Kidney (tissue), 14 donors: ENCODE data around the gene GATAD2B. TPM values are rescaled to one million over a fixed set of nuclear protein-coding genes. Genes with fewer than 3 reads are reported as not detected.

ENCODE experiments used
- DNase-seq, 5 donors: peaks; one replicate each; pipeline ENCODE4 v3.0.0-alpha.2; 2013 to 2020
- FAIRE-seq: peaks from 2 replicates; lab custom pipeline; 2012; peaks lifted over from hg19 to GRCh38; lab: Jason Lieb, UNC
- H3K27ac ChIP-seq, 2 donors: one replicate each; pipeline ENCODE4 v1.7.0; 2013; ENCODE audit warnings: low read depth in 2 of 2, low read length in 2 of 2, inconsistent platforms in 1 of 2
- H3K27me3 ChIP-seq: one replicate; pipeline ENCODE4 v1.7.1; 2013; ENCODE audit warnings: low read length, inconsistent platforms; ENCODE audit not compliant: control insufficient read depth, insufficient read depth
- H3K36me3 ChIP-seq, 3 donors: one replicate each; pipeline versions ENCODE4 v1.7.0 to v1.7.1; 2013; ENCODE audit warnings: low read length in 3 of 3, control low read depth in 1 of 3, inconsistent platforms in 1 of 3; ENCODE audit not compliant: insufficient read depth in 3 of 3, control insufficient read depth in 2 of 3
- H3K4me1 ChIP-seq, 3 donors: one replicate each; pipeline versions ENCODE4 v1.7.0 to v1.7.1; 2013; ENCODE audit warnings: low read length in 3 of 3, inconsistent platforms in 1 of 3, low read depth in 1 of 3; ENCODE audit not compliant: control insufficient read depth in 2 of 3, insufficient read depth in 2 of 3
- H3K4me3 ChIP-seq, 3 donors: one replicate each; pipeline versions ENCODE4 v1.7.0 to v1.8.1; 2013; ENCODE audit warnings: low read length in 3 of 3, control low read depth in 1 of 3, inconsistent platforms in 1 of 3
- H3K9ac ChIP-seq, 3 donors: one replicate each; pipeline versions ENCODE4 v1.7.0 to v1.7.1; 2013; ENCODE audit warnings: low read length in 3 of 3, control low read depth in 1 of 3, inconsistent platforms in 1 of 3
- H3K9me3 ChIP-seq, 3 donors: one replicate each; pipeline versions ENCODE4 v1.7.0 to v1.7.1; 2013; ENCODE audit warnings: low read length in 3 of 3, control low read depth in 1 of 3, inconsistent platforms in 1 of 3; ENCODE audit not compliant: control insufficient read depth in 2 of 3, insufficient read depth in 1 of 3
- CTCF ChIP-seq: IDR thresholded peaks from 3 replicates; pipeline ENCODE4 v1.5.1; 2012; ENCODE audit warnings: mild to moderate bottlenecking, moderate library complexity, borderline replicate concordance; ENCODE audit not compliant: insufficient read depth; ENCODE audit errors: extremely low read depth
- intact Hi-C: fragments of 100-400 bp; cut with DNase I; formaldehyde crosslinking; loops from one replicate; pipeline ENCODE4 v1.11.1; 2022
- polyA plus RNA-seq: library from polyadenylated mRNA; stranded (reverse); fragments of 350-450 nt; fragmentation: Illumina TruSeq; extraction: RNeasy Lipid Tissue Mini Kit (QIAGEN cat#74804); gene quantifications from one replicate; pipeline ENCODE4 v1.2.3, GENCODE V29; 2014; ENCODE audit warnings: low read depth, low replicate concordance; ENCODE audit not compliant: insufficient read depth
- total RNA-seq: library from RNA; stranded (reverse); fragmentation: NEBNext Ultra II Directional; extraction: Animal tissue kit (Norgen Biotek cat#: 25700); gene quantifications from one replicate; pipeline ENCODE4 v1.2.1, GENCODE V29; 2021
- donor health status: control.
- donor health status: control.
- donor health status: control.
- donor health status: control.
- donor health status: control.
- donor health status: DM: yes; HTN: yes; CAD: no.
- donor health status: Normal renal cell carcinoma (clear cell type).

GATAD2B gene
- total and polyA plus RNA-seq, 2 donors from 2014 or later: 3.6 to 49.0 TPM

GRCh38 chr1:153922076-153922971, 448 bp downstream of the GATAD2B start:
- no peak for TF ChIP-seq CTCF
- Histone ChIP-seq H3K4me3 (peak overlapping the region; percentile 82 to 91 (median 89)), H3K9me3 (no peaks in the 10 kb centered on the region), H3K27me3 (no peaks in the 10 kb centered on the region), H3K36me3 (peaks cover 0 to 6% (median 0%) of the 10 kb centered on the region in 3 donors), H3K4me1 (peaks cover 7 to 27% (median 18%) of the 10 kb centered on the region in 3 donors), H3K9ac (peak overlapping the region; percentile 81 to 89 (median 84)), H3K27ac (peak overlapping the region; percentile 90 to 91)
- DNase-seq: peak in 4 of 5 donors; percentile 54 to 86 (median 80)
- no peak for FAIRE-seq
- intact Hi-C loops: no loop called here

GRCh38 chr1:153921803-153922075, 1.0 kb downstream of the GATAD2B start:
- intact Hi-C loops: no loop called here
- H3K9ac ChIP-seq: peak overlapping the region; percentile 81 to 89 (median 84)
- H3K27ac ChIP-seq: peak overlapping the region; percentile 90 to 91
- FAIRE-seq (no peak), DNase-seq (peak in 2 of 5 donors; percentile 47 to 56)
- no peak for TF ChIP-seq CTCF
- H3K9me3 ChIP-seq: no peaks in the 10 kb centered on the region
- peaks cover 0 to 6% (median 0%) of the 10 kb centered on the region in 3 donors for H3K36me3 ChIP-seq
- H3K4me1 ChIP-seq: peaks cover 7 to 27% (median 18%) of the 10 kb centered on the region in 3 donors
- H3K27me3 ChIP-seq: no peaks in the 10 kb centered on the region
- peak overlapping the region; percentile 82 to 91 (median 89) for H3K4me3 ChIP-seq

- DNase-seq (peak in 1 of 5 donors; percentile 3), FAIRE-seq (no peak)
- H3K36me3 ChIP-seq: peaks cover 0 to 6% (median 0%) of the 10 kb centered on the region in 3 donors
- no peaks in the 10 kb centered on the region for H3K27me3 ChIP-seq
- TF ChIP-seq CTCF: no peak
- H3K4me1 ChIP-seq: peaks cover 7 to 27% (median 18%) of the 10 kb centered on the region in 3 donors
- H3K9ac ChIP-seq: peak overlapping the region; percentile 81 to 89 (median 84)
- H3K4me3 ChIP-seq: peak overlapping the region; percentile 82 to 91 (median 89)
- H3K9me3 ChIP-seq: no peaks in the 10 kb centered on the region
- H3K27ac ChIP-seq: peak overlapping the region; percentile 90 to 91
- intact Hi-C loops: no loop called here
Measured at GRCh38 chr1:153921080-153921802, 1.5 kb downstream of the GATAD2B start.
